ENCODE data around the gene NLRP3. TPM values are rescaled to one million over a fixed set of nuclear protein-coding genes. Genes with fewer than 3 reads are reported as not detected.

Gene NLRP3
- total and polyA plus RNA-seq, 9 of the 15 experiments (the other 6 are each of a cell fraction or from before 2014, with no cell fraction given): not detected

DNA sequence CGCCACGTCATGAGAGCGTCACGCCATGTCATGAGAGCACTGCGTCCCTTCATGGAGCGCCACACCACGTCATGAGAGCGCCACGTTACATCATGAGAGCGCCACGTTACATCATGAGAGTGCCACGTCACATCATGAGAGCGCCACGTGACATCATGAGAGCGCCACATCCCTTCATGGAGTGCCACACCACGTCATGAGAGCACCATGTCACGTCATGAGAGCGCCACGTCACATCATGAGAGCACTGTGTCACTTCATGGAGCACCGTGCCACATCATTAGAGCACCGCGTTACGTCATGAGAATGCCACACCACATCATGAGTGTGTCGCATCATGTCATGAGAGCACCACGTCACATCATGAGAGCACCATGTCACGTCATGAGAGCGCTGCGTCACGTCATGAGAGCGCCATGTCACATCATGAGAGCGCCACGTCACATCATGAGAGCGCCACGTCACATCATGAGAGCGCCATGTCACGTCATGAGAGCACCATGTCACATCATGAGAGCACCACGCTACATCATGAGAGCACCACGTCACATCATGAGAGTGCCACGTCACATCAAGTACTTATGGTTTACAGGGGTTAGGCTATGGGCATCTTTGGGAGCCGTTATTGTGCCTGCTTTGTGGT, 9.8 kb upstream of the NLRP3 start (continued):
- peak; percentile 62; the same call in 1 of the 2 replicates for TF ChIP-seq ATF1 (CRISPR knock-in tag; IDR thresholded peaks at IDR 0.05)
- peak; percentile 96 for TF ChIP-seq ATF1 (tag; IDR thresholded peaks at IDR 0.05)
- TF ChIP-seq TARDBP (IDR thresholded peaks at IDR 0.05): peak; percentile 82; the same call in 1 of the 2 replicates
- TF ChIP-seq IFI16 (CRISPR knock-in tag; IDR thresholded peaks at IDR 0.05): no peak
- TF ChIP-seq, protein P1, sequence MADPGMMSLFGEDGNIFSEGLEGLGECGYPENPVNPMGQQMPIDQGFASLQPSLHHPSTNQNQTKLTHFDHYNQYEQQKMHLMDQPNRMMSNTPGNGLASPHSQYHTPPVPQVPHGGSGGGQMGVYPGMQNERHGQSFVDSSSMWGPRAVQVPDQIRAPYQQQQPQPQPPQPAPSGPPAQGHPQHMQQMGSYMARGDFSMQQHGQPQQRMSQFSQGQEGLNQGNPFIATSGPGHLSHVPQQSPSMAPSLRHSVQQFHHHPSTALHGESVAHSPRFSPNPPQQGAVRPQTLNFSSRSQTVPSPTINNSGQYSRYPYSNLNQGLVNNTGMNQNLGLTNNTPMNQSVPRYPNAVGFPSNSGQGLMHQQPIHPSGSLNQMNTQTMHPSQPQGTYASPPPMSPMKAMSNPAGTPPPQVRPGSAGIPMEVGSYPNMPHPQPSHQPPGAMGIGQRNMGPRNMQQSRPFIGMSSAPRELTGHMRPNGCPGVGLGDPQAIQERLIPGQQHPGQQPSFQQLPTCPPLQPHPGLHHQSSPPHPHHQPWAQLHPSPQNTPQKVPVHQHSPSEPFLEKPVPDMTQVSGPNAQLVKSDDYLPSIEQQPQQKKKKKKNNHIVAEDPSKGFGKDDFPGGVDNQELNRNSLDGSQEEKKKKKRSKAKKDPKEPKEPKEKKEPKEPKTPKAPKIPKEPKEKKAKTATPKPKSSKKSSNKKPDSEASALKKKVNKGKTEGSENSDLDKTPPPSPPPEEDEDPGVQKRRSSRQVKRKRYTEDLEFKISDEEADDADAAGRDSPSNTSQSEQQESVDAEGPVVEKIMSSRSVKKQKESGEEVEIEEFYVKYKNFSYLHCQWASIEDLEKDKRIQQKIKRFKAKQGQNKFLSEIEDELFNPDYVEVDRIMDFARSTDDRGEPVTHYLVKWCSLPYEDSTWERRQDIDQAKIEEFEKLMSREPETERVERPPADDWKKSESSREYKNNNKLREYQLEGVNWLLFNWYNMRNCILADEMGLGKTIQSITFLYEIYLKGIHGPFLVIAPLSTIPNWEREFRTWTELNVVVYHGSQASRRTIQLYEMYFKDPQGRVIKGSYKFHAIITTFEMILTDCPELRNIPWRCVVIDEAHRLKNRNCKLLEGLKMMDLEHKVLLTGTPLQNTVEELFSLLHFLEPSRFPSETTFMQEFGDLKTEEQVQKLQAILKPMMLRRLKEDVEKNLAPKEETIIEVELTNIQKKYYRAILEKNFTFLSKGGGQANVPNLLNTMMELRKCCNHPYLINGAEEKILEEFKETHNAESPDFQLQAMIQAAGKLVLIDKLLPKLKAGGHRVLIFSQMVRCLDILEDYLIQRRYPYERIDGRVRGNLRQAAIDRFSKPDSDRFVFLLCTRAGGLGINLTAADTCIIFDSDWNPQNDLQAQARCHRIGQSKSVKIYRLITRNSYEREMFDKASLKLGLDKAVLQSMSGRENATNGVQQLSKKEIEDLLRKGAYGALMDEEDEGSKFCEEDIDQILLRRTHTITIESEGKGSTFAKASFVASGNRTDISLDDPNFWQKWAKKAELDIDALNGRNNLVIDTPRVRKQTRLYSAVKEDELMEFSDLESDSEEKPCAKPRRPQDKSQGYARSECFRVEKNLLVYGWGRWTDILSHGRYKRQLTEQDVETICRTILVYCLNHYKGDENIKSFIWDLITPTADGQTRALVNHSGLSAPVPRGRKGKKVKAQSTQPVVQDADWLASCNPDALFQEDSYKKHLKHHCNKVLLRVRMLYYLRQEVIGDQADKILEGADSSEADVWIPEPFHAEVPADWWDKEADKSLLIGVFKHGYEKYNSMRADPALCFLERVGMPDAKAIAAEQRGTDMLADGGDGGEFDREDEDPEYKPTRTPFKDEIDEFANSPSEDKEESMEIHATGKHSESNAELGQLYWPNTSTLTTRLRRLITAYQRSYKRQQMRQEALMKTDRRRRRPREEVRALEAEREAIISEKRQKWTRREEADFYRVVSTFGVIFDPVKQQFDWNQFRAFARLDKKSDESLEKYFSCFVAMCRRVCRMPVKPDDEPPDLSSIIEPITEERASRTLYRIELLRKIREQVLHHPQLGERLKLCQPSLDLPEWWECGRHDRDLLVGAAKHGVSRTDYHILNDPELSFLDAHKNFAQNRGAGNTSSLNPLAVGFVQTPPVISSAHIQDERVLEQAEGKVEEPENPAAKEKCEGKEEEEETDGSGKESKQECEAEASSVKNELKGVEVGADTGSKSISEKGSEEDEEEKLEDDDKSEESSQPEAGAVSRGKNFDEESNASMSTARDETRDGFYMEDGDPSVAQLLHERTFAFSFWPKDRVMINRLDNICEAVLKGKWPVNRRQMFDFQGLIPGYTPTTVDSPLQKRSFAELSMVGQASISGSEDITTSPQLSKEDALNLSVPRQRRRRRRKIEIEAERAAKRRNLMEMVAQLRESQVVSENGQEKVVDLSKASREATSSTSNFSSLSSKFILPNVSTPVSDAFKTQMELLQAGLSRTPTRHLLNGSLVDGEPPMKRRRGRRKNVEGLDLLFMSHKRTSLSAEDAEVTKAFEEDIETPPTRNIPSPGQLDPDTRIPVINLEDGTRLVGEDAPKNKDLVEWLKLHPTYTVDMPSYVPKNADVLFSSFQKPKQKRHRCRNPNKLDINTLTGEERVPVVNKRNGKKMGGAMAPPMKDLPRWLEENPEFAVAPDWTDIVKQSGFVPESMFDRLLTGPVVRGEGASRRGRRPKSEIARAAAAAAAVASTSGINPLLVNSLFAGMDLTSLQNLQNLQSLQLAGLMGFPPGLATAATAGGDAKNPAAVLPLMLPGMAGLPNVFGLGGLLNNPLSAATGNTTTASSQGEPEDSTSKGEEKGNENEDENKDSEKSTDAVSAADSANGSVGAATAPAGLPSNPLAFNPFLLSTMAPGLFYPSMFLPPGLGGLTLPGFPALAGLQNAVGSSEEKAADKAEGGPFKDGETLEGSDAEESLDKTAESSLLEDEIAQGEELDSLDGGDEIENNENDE (IDR thresholded peaks at IDR 0.05; ENCODE audit: low read depth, low read length): no peak
- TF ChIP-seq JUND (IDR thresholded peaks at IDR 0.05; ENCODE audit: borderline replicate concordance, low read depth, low read length): no peak
- peak; percentile 33; the same call in 1 of the 3 replicates for TF ChIP-seq JUND (tag; IDR thresholded peaks at IDR 0.05; ENCODE audit: borderline replicate concordance, low read depth, low read length)
- TF ChIP-seq, protein P2, sequence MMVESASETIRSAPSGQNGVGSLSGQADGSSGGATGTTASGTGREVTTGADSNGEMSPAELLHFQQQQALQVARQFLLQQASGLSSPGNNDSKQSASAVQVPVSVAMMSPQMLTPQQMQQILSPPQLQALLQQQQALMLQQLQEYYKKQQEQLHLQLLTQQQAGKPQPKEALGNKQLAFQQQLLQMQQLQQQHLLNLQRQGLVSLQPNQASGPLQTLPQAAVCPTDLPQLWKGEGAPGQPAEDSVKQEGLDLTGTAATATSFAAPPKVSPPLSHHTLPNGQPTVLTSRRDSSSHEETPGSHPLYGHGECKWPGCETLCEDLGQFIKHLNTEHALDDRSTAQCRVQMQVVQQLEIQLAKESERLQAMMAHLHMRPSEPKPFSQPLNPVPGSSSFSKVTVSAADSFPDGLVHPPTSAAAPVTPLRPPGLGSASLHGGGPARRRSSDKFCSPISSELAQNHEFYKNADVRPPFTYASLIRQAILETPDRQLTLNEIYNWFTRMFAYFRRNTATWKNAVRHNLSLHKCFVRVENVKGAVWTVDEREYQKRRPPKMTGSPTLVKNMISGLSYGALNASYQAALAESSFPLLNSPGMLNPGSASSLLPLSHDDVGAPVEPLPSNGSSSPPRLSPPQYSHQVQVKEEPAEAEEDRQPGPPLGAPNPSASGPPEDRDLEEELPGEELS (CRISPR knock-in tag; IDR thresholded peaks at IDR 0.05; ENCODE audit: borderline replicate concordance): no peak
- no peak for TF ChIP-seq ZNF134 (CRISPR knock-in tag; conservative IDR thresholded peaks at IDR 0.05)
- TF ChIP-seq NFXL1 (CRISPR knock-in tag; IDR thresholded peaks at IDR 0.05): no peak
- TF ChIP-seq, protein P3, sequence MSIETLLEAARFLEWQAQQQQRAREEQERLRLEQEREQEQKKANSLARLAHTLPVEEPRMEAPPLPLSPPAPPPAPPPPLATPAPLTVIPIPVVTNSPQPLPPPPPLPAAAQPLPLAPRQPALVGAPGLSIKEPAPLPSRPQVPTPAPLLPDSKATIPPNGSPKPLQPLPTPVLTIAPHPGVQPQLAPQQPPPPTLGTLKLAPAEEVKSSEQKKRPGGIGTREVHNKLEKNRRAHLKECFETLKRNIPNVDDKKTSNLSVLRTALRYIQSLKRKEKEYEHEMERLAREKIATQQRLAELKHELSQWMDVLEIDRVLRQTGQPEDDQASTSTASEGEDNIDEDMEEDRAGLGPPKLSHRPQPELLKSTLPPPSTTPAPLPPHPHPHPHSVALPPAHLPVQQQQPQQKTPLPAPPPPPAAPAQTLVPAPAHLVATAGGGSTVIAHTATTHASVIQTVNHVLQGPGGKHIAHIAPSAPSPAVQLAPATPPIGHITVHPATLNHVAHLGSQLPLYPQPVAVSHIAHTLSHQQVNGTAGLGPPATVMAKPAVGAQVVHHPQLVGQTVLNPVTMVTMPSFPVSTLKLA (conservative IDR thresholded peaks at IDR 0.05): no peak
- TF ChIP-seq, protein P4, sequence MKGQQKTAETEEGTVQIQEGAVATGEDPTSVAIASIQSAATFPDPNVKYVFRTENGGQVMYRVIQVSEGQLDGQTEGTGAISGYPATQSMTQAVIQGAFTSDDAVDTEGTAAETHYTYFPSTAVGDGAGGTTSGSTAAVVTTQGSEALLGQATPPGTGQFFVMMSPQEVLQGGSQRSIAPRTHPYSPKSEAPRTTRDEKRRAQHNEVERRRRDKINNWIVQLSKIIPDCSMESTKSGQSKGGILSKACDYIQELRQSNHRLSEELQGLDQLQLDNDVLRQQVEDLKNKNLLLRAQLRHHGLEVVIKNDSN (CRISPR knock-in tag; IDR thresholded peaks at IDR 0.05): peak; percentile 90

Measured in K562 (cell line).